OCI-LY3 (cell line): Measurements from ENCODE around the gene STRADB.

Experiments
- H2AFZ ChIP-seq: fragments of 200-600, 300-600 bp; shearing (Covaris generic); 2 replicates; pipeline ENCODE4 v1.6.0; 2014; ENCODE audit warnings: antibody characterized with exemption, low read depth, low read length
- H3K27ac ChIP-seq: fragments of 200-600, 300-600 bp; sonication (generic); 2 replicates; pipeline ENCODE4 v1.5.1; 2014; ENCODE audit warnings: mild to moderate bottlenecking, low read length, moderate library complexity, mixed read lengths
- H3K27me3 ChIP-seq: fragments of 200-600, 300-600 bp; sonication (generic); 2 replicates; pipeline ENCODE4 v1.6.1; 2014; ENCODE audit warnings: low read depth, low read length, mixed read lengths
- H3K36me3 ChIP-seq: fragments of 200-600, 300-600 bp; sonication (generic); replicated peaks from 2 replicates; pipeline ENCODE3; 2014; ENCODE audit warnings: low read depth, low read length, mixed read lengths
- H3K4me1 ChIP-seq: fragments of 300-600, 200-600 bp; sonication (generic); 2 replicates; pipeline ENCODE4 v1.6.1; 2014; ENCODE audit warnings: low read length, mixed read lengths
- H3K4me2 ChIP-seq: fragments of 200-600, 300-600 bp; sonication (generic); 2 replicates; pipeline ENCODE4 v1.6.1; 2014; ENCODE audit warnings: low read length, mixed read lengths
- H3K4me3 ChIP-seq: fragments of 300-600, 200-600 bp; sonication (generic); 2 replicates; pipeline ENCODE4 v1.5.1; 2014; ENCODE audit warnings: antibody characterized with exemption, mild to moderate bottlenecking, low read length, moderate library complexity
- H3K79me2 ChIP-seq: fragments of 300-600, 200-600 bp; shearing (Covaris generic); 2 replicates; pipeline ENCODE4 v1.6.1; 2014; ENCODE audit warnings: mild to moderate bottlenecking, low read length, mixed read lengths
- H3K9ac ChIP-seq: fragments of 300-600, 200-600 bp; shearing (Covaris generic); 2 replicates; pipeline ENCODE4 v1.6.0; 2014; ENCODE audit warnings: mild to moderate bottlenecking, low read length, moderate library complexity
- H3K9me3 ChIP-seq: fragments of 200-600, 300-600 bp; shearing (Covaris generic); 2 replicates; pipeline ENCODE4 v1.6.1; 2014; ENCODE audit warnings: low read length, mixed read lengths; ENCODE audit not compliant: insufficient read depth
- H4K20me1 ChIP-seq: fragments of 200-600, 300-600 bp; sonication (generic); 2 replicates; pipeline ENCODE4 v1.6.1; 2016; ENCODE audit warnings: low read length, mixed read lengths; ENCODE audit not compliant: insufficient read depth
- EZH2phosphoT487 ChIP-seq: fragments of 200-600 bp; shearing (Covaris generic); IDR thresholded peaks from 2 replicates; pipeline ENCODE4 v1.6.1; 2018; ENCODE audit warnings: antibody characterized with exemption, mixed run types, low read depth
- TF ChIP-seq, protein P1 (sequence below): fragments of 200-600, 300-600 bp; sonication (generic); IDR thresholded peaks from 2 replicates; pipeline ENCODE4 v1.5.1; 2014; ENCODE audit warnings: antibody characterized with exemption, low read length, low read depth

The STRADB gene

GRCh38 chr2:201523506-201523905 is 72.0 kb downstream of the STRADB start:
- Histone ChIP-seq H3K27me3 (no peaks in the 10 kb centered on the region), H3K4me1 (no peaks in the 10 kb centered on the region), H3K27ac (no peak overlapping the region), H3K79me2 (no peaks in the 10 kb centered on the region), H3K9me3 (no peaks in the 10 kb centered on the region), H3K4me2 (no peak overlapping the region), H3K36me3 (peaks cover 4% of the 10 kb centered on the region), H4K20me1 (no peaks in the 10 kb centered on the region), H2AFZ (no peak overlapping the region), H3K9ac (no peak overlapping the region), H3K4me3 (no peak overlapping the region)
- TF ChIP-seq EZH2phosphoT487: no peak
- TF ChIP-seq, protein P1, sequence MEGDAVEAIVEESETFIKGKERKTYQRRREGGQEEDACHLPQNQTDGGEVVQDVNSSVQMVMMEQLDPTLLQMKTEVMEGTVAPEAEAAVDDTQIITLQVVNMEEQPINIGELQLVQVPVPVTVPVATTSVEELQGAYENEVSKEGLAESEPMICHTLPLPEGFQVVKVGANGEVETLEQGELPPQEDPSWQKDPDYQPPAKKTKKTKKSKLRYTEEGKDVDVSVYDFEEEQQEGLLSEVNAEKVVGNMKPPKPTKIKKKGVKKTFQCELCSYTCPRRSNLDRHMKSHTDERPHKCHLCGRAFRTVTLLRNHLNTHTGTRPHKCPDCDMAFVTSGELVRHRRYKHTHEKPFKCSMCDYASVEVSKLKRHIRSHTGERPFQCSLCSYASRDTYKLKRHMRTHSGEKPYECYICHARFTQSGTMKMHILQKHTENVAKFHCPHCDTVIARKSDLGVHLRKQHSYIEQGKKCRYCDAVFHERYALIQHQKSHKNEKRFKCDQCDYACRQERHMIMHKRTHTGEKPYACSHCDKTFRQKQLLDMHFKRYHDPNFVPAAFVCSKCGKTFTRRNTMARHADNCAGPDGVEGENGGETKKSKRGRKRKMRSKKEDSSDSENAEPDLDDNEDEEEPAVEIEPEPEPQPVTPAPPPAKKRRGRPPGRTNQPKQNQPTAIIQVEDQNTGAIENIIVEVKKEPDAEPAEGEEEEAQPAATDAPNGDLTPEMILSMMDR: no peak
